GM12878 (cell line): ENCODE results near the gene TNNT1. TPM values are rescaled to one million over a fixed set of nuclear protein-coding genes. Genes with fewer than 3 reads are reported as not detected.
A peak's percentile ranks its signal among the peaks of the same experiment; 100 is the strongest.

Experiments
- ATAC-seq: fragments of 200-7000 bp; cut with Tn5 transposase; 3 replicates; pipeline ENCODE4 v1.9.1; 2020; ENCODE audit warnings: mild to moderate bottlenecking, moderate library complexity
- BruUV-seq: library from RNA; stranded (reverse); fragments of 400-500 nt; replicated peaks from 2 replicates; lab custom pipeline; 2021; lab: Mats Ljungman, UMichigan
- CTCF ChIA-PET: fragments of 300-600 bp; sonication (Branson Sonifier 250); formaldehyde crosslinking; extraction: SDS; loops from one replicate; lab custom pipeline; 2021; ENCODE audit warnings: inconsistent platforms; lab: Yijun Ruan, JAX
- POLR2A ChIA-PET: fragments of 350-600 bp; formaldehyde crosslinking; extraction: SDS; loops from one replicate; lab custom pipeline; 2021; ENCODE audit warnings: inconsistent platforms; lab: Charles Lee
- RAD21 ChIA-PET: fragments of 300-600 bp; sonication (Branson Sonifier 250); formaldehyde crosslinking; loops from one replicate; lab custom pipeline; 2023; ENCODE audit warnings: antibody characterized with exemption; ENCODE audit not compliant: unreplicated experiment; lab: Charles Lee
- SMC1A ChIA-PET: fragments of 300-600 bp; sonication (Branson Sonifier 250); formaldehyde crosslinking; loops from one replicate; lab custom pipeline; 2023; ENCODE audit not compliant: unreplicated experiment, uncharacterized antibody; lab: Charles Lee
- DNase-seq: peaks from one replicate; pipeline ENCODE4 v3.0.0-alpha.2; 2011; ENCODE audit warnings: low read depth, low spot score
- FAIRE-seq: peaks from 3 replicates; lab custom pipeline; 2011; peaks lifted over from hg19 to GRCh38; lab: Jason Lieb, UNC
- H2AFZ ChIP-seq: 2 replicates; pipeline ENCODE4 v1.6.0; 2011; ENCODE audit warnings: low read depth, low read length, control low read depth; ENCODE audit not compliant: control insufficient read depth
- H3K27ac ChIP-seq: 2 replicates; pipeline ENCODE4 v1.5.1; 2011; ENCODE audit warnings: control low read depth; ENCODE audit not compliant: control insufficient read depth, insufficient read depth
- H3K27me3 ChIP-seq, 2 experiments: replicated peaks in 1 of 2; 2 replicates each; pipeline versions ENCODE4 v1.6.0 to v1.6.1; 2011; ENCODE audit warnings: low read length in 1 of 2; ENCODE audit not compliant: control insufficient read depth in 2 of 2, insufficient read depth in 2 of 2
- H3K36me3 ChIP-seq, 2 experiments: 2 replicates each; pipeline ENCODE4 v1.5.1; 2011; ENCODE audit warnings: low read length in 1 of 2; ENCODE audit not compliant: control insufficient read depth in 2 of 2, insufficient read depth in 2 of 2
- H3K4me1 ChIP-seq: 2 replicates; pipeline ENCODE4 v1.6.1; 2011; ENCODE audit warnings: mild to moderate bottlenecking, low read length, moderate library complexity, mixed read lengths; ENCODE audit not compliant: control insufficient read depth, insufficient read depth
- H3K4me2 ChIP-seq: 2 replicates; pipeline ENCODE4 v1.6.0; 2011; ENCODE audit warnings: control low read depth; ENCODE audit not compliant: control insufficient read depth, insufficient read depth
- H3K4me3 ChIP-seq: fragments of 200-600 bp; sonication (generic); 2 replicates; pipeline ENCODE4 v1.5.1; 2016
- H3K79me2 ChIP-seq: 2 replicates; pipeline ENCODE4 v1.6.0; 2011; ENCODE audit warnings: low read length; ENCODE audit not compliant: control insufficient read depth, insufficient read depth
- H3K9ac ChIP-seq: 2 replicates; pipeline ENCODE4 v1.8.0; 2011; ENCODE audit warnings: low read length, control low read depth, mixed read lengths; ENCODE audit not compliant: control insufficient read depth, insufficient read depth
- H3K9me3 ChIP-seq: replicated peaks from 3 replicates; pipeline ENCODE4 v1.5.1; 2011; ENCODE audit warnings: mild to moderate bottlenecking, low read length; ENCODE audit not compliant: control insufficient read depth, insufficient read depth
- H4K20me1 ChIP-seq: 2 replicates; pipeline ENCODE4 v1.6.0; 2011; ENCODE audit not compliant: control insufficient read depth, insufficient read depth
- BCL11A ChIP-seq: IDR thresholded peaks from 2 replicates; pipeline ENCODE4 v1.6.1; 2011; ENCODE audit warnings: low read depth, low read length
- BMI1 ChIP-seq: fragments of 450-650 bp; IDR thresholded peaks from 2 replicates; pipeline ENCODE4 v1.6.1; 2016; ENCODE audit warnings: mild to moderate bottlenecking, moderate library complexity, borderline replicate concordance
- DPF2 ChIP-seq: fragments of 450-650 bp; IDR thresholded peaks from 2 replicates; pipeline ENCODE4 v1.6.1; 2017; ENCODE audit warnings: mild to moderate bottlenecking
- E4F1 ChIP-seq: fragments of 450-650 bp; IDR thresholded peaks from 2 replicates; pipeline ENCODE4 v1.6.1; 2018; ENCODE audit warnings: borderline replicate concordance, mild to moderate bottlenecking; ENCODE audit not compliant: partially characterized antibody
- EGR1 ChIP-seq, 2 experiments: IDR thresholded peaks; 1 replicate in 1 of 2; 2 replicates in 1 of 2; pipeline ENCODE4 v1.6.1; 2011 to 2012; ENCODE audit warnings: low read depth in 2 of 2, low read length in 2 of 2, borderline replicate concordance in 1 of 2, mild to moderate bottlenecking in 1 of 2, moderate library complexity in 1 of 2
- FOXK2 ChIP-seq: fragments of 450-650 bp; IDR thresholded peaks from 2 replicates; pipeline ENCODE4 v1.6.1; 2017; ENCODE audit warnings: mild to moderate bottlenecking, moderate library complexity
- IRF3 ChIP-seq: fragments of 450-650 bp; IDR thresholded peaks from 2 replicates; pipeline ENCODE4 v1.6.1; 2014; ENCODE audit warnings: mild to moderate bottlenecking
- KLF5 ChIP-seq: fragments of 450-650 bp; IDR thresholded peaks from 2 replicates; pipeline ENCODE4 v1.6.1; 2014; ENCODE audit warnings: mild to moderate bottlenecking; ENCODE audit not compliant: partially characterized antibody
- NFXL1 ChIP-seq: fragments of 450-650 bp; IDR thresholded peaks from 2 replicates; pipeline ENCODE4 v1.6.1; 2017; ENCODE audit warnings: antibody characterized with exemption, mild to moderate bottlenecking, borderline replicate concordance
- PAX8 ChIP-seq: fragments of 450-650 bp; IDR thresholded peaks from 2 replicates; pipeline ENCODE4 v1.6.1; 2017; ENCODE audit warnings: mild to moderate bottlenecking, moderate library complexity
- RAD51 ChIP-seq: fragments of 450-650 bp; IDR thresholded peaks from 2 replicates; pipeline ENCODE4 v1.6.1; 2016; ENCODE audit warnings: moderate library complexity, mild to moderate bottlenecking, inconsistent platforms
- SP1 ChIP-seq: IDR thresholded peaks from one replicate; pipeline ENCODE4 v1.6.1; 2011; ENCODE audit warnings: low read depth, low read length
- WGBS: methylation state at CpG from one replicate; pipeline ENCODE4 v1.1.6; 2016; ENCODE audit warnings: low lambda C conversion rate; ENCODE audit not compliant: insufficient replicate concordance, insufficient coverage; ENCODE audit errors: missing lambda C conversion rate; 5-methylcytosine and 5-hydroxymethylcytosine counted together
- in situ Hi-C: fragments of 300-500 bp; cut with MboI; formaldehyde crosslinking; loops from 9 replicates; pipeline ENCODE4 v1.14.3; 2018; ENCODE audit warnings: mixed read lengths
- intact Hi-C: fragments of 100-400 bp; cut with micrococcal nuclease; formaldehyde crosslinking; loops from one replicate; pipeline ENCODE4 v1.14.2; 2022; ENCODE audit not compliant: unreplicated experiment
- polyA plus RNA-seq, 11 experiments: library from polyadenylated mRNA; depleted of rRNA in 4 of 11; unstranded in 6 of 11; stranded (reverse) in 5 of 11; fragments of >200 nt; fragmentation: Nextera tagmentation in 4 of 11; fragmentation: Illumina TruSeq in 1 of 11; extraction: Ambion mirVana in 4 of 11; extraction: Trizol in 1 of 11; gene quantifications; 1 replicate in 1 of 11; 2 replicates in 10 of 11; pipeline versions ENCODE4 v1.2.1 to v1.2.3, GENCODE V29; 2011 to 2016; ENCODE audit warnings: inconsistent platforms in 2 of 11, missing spikeins in 2 of 11, low read depth in 1 of 11
- total RNA-seq, 4 experiments: library from RNA; depleted of rRNA in 3 of 4; stranded (reverse); fragments of >200 nt in 3 of 4; fragmentation: Illumina TruSeq in 1 of 4; extraction: Trizol in 1 of 4; gene quantifications; 2 replicates each; pipeline versions ENCODE4 v1.2.1 to v1.2.3, GENCODE V29; 2013 to 2021
- TF ChIP-seq, protein P1 (sequence below): fragments of 450-650 bp; IDR thresholded peaks from 2 replicates; pipeline ENCODE4 v1.6.1; 2017; ENCODE audit warnings: mild to moderate bottlenecking, moderate library complexity
- TF ChIP-seq, protein P2 (sequence below): fragments of 450-650 bp; IDR thresholded peaks from 2 replicates; pipeline ENCODE4 v1.6.1; 2017; ENCODE audit warnings: low read depth, mild to moderate bottlenecking, moderate library complexity

Gene TNNT1
- total and polyA plus RNA-seq, 10 of the 15 experiments (the other 5 are each of a cell fraction or from before 2014, with no cell fraction given), result 0.26 to 0.62 (median 0.37) TPM; not detected in 7

- DNase-seq (peak; percentile 49), FAIRE-seq (peak; percentile 84), ATAC-seq (peak; percentile 99)
- peak within 1 kb of the TSS; percentile 35; the same call in 1 of the 2 replicates for H2AFZ ChIP-seq
- POLR2A ChIA-PET, result interaction anchor here (0.6 kb wide), 1 partner anchor 8 kb away, joined by 5 read pairs; no protein-coding TSS in a partner anchor
- no peak within 1 kb of the TSS for H3K9ac ChIP-seq
- H3K4me2 ChIP-seq, result peak within 1 kb of the TSS; percentile 34
- RAD21 ChIA-PET, result no interaction called here
- SMC1A ChIA-PET, result interaction anchor here (1.0 kb wide), 1 partner anchor 9 kb away, joined by 3 read pairs; no protein-coding TSS in a partner anchor
- no peaks in the 10 kb centered on the region for H3K4me1 ChIP-seq
- CTCF ChIA-PET, result interaction anchor here (1.0 kb wide), 1 partner anchor 10 kb away, joined by 3 read pairs; no protein-coding TSS in a partner anchor
- H3K9me3 ChIP-seq, result no peaks in the 10 kb centered on the region
- no peaks in the 10 kb centered on the region for H3K36me3 ChIP-seq
- H3K27me3 ChIP-seq, result peaks cover 0 to 3% of the 10 kb centered on the region in 2 experiments; a peak in 1 of 4 replicates
- H4K20me1 ChIP-seq, result no peaks in the 10 kb centered on the region
- 6% methylated on average over 33 of the region's 33 CpGs for WGBS
- no peaks in the 10 kb centered on the region for H3K79me2 ChIP-seq
- 0 out of 2 replicates have a peak within 1 kb of the TSS, but pooled peaks have one; percentile 34 for H3K4me3 ChIP-seq
- H3K27ac ChIP-seq, result no peak within 1 kb of the TSS
- in situ Hi-C loops (no loop called here), intact Hi-C loops (no loop called here)
- BruUV-seq, result no TSS peak
- no peak for TF ChIP-seq NFXL1
- no peak for TF ChIP-seq EGR1 (IDR thresholded peaks at IDR 0.05; ENCODE audit: borderline replicate concordance in 1 of 2, low read depth in 2 of 2, low read length in 2 of 2)
- peak; percentile 16 for TF ChIP-seq E4F1
- peak; percentile 92 for TF ChIP-seq FOXK2
- no peak for TF ChIP-seq PAX8
- peak; percentile 97 for TF ChIP-seq KLF5
- no peak for TF ChIP-seq RAD51
- peak; percentile 94 for TF ChIP-seq SP1
- TF ChIP-seq DPF2, result no peak
- TF ChIP-seq BCL11A, result no peak
- TF ChIP-seq, protein P1, sequence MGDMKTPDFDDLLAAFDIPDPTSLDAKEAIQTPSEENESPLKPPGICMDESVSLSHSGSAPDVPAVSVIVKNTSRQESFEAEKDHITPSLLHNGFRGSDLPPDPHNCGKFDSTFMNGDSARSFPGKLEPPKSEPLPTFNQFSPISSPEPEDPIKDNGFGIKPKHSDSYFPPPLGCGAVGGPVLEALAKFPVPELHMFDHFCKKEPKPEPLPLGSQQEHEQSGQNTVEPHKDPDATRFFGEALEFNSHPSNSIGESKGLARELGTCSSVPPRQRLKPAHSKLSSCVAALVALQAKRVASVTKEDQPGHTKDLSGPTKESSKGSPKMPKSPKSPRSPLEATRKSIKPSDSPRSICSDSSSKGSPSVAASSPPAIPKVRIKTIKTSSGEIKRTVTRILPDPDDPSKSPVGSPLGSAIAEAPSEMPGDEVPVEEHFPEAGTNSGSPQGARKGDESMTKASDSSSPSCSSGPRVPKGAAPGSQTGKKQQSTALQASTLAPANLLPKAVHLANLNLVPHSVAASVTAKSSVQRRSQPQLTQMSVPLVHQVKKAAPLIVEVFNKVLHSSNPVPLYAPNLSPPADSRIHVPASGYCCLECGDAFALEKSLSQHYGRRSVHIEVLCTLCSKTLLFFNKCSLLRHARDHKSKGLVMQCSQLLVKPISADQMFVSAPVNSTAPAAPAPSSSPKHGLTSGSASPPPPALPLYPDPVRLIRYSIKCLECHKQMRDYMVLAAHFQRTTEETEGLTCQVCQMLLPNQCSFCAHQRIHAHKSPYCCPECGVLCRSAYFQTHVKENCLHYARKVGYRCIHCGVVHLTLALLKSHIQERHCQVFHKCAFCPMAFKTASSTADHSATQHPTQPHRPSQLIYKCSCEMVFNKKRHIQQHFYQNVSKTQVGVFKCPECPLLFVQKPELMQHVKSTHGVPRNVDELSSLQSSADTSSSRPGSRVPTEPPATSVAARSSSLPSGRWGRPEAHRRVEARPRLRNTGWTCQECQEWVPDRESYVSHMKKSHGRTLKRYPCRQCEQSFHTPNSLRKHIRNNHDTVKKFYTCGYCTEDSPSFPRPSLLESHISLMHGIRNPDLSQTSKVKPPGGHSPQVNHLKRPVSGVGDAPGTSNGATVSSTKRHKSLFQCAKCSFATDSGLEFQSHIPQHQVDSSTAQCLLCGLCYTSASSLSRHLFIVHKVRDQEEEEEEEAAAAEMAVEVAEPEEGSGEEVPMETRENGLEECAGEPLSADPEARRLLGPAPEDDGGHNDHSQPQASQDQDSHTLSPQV, result no peak
- 0 out of 2 replicates have a peak, but pooled peaks have one; percentile 17 for TF ChIP-seq IRF3
- TF ChIP-seq, protein P2, sequence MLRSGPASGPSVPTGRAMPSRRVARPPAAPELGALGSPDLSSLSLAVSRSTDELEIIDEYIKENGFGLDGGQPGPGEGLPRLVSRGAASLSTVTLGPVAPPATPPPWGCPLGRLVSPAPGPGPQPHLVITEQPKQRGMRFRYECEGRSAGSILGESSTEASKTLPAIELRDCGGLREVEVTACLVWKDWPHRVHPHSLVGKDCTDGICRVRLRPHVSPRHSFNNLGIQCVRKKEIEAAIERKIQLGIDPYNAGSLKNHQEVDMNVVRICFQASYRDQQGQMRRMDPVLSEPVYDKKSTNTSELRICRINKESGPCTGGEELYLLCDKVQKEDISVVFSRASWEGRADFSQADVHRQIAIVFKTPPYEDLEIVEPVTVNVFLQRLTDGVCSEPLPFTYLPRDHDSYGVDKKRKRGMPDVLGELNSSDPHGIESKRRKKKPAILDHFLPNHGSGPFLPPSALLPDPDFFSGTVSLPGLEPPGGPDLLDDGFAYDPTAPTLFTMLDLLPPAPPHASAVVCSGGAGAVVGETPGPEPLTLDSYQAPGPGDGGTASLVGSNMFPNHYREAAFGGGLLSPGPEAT, result no peak
- peak; percentile 97 for TF ChIP-seq BMI1
Observed at GRCh38 chr19:55166530-55167268, 17.7 kb upstream of the TNNT1 start, which contains the start of gene DNAAF3. Gene DNAAF3, minus strand, starts transcription at chr19:55166613. Its CDS starts 200 bp downstream, at chr19:55166413.
